SK-N-SH treated with all-trans-retinoic acid at 6 μM for 48 hours (cell line): ENCODE data around the gene SLC13A3.

Experiments
- ARNTL ChIP-seq: fragments of 450-650 bp; formaldehyde crosslinking; IDR thresholded peaks from 2 replicates; pipeline ENCODE4 v1.5.0; 2020; ENCODE audit warnings: low read depth, mild to moderate bottlenecking, moderate library complexity, borderline replicate concordance
- BACH2 ChIP-seq: fragments of 250-450 bp; sonication (Bioruptor Pico); IDR thresholded peaks from 2 replicates; pipeline ENCODE4 v1.9.0; 2021; ENCODE audit warnings: mild to moderate bottlenecking, borderline replicate concordance
- ESRRG ChIP-seq: fragments of 250-450 bp; sonication (Bioruptor Pico); IDR thresholded peaks from 2 replicates; pipeline ENCODE4 v1.6.1; 2021; ENCODE audit warnings: mild to moderate bottlenecking
- ISL1 ChIP-seq: fragments of 250-450 bp; sonication (Bioruptor Pico); IDR thresholded peaks from 2 replicates; pipeline ENCODE4 v2.1.2; 2022; ENCODE audit warnings: mild to moderate bottlenecking, moderate library complexity
- POU6F1 ChIP-seq: fragments of 250-450 bp; sonication (Bioruptor Pico); IDR thresholded peaks from 2 replicates; pipeline ENCODE4 v1.8.0; 2021; ENCODE audit warnings: low read depth, mild to moderate bottlenecking, moderate library complexity, borderline replicate concordance
- PPARA ChIP-seq: fragments of 250-450 bp; sonication (Bioruptor Pico); IDR thresholded peaks from 2 replicates; pipeline ENCODE4 v1.5.0; 2020; ENCODE audit warnings: mild to moderate bottlenecking, borderline replicate concordance
- TOX ChIP-seq: fragments of 250-450 bp; sonication (Bioruptor Pico); IDR thresholded peaks from 2 replicates; pipeline ENCODE4 v1.8.0; 2021; ENCODE audit warnings: mild to moderate bottlenecking, moderate library complexity, borderline replicate concordance
- ZC3H10 ChIP-seq: fragments of 250-450 bp; sonication (Bioruptor Pico); IDR thresholded peaks from 2 replicates; pipeline ENCODE4 v1.5.1; 2021; ENCODE audit warnings: mild to moderate bottlenecking, moderate library complexity
- ZFP3 ChIP-seq: fragments of 250-450 bp; sonication (Bioruptor Pico); IDR thresholded peaks from 2 replicates; pipeline ENCODE4 v1.5.0; 2020; ENCODE audit warnings: mild to moderate bottlenecking, moderate library complexity
- ZFP30 ChIP-seq: fragments of 450-650 bp; formaldehyde crosslinking; IDR thresholded peaks from 2 replicates; pipeline ENCODE4 v1.5.0; 2022; ENCODE audit warnings: mild to moderate bottlenecking, moderate library complexity
- ZNF8 ChIP-seq: fragments of 450-650 bp; formaldehyde crosslinking; IDR thresholded peaks from 2 replicates; pipeline ENCODE4 v1.5.0; 2020; ENCODE audit warnings: mild to moderate bottlenecking, moderate library complexity
- TF ChIP-seq, protein P1 (sequence below): fragments of 250-450 bp; sonication (Bioruptor Pico); IDR thresholded peaks from 2 replicates; pipeline ENCODE4 v1.8.0; 2020; ENCODE audit warnings: mild to moderate bottlenecking, moderate library complexity, borderline replicate concordance
- TF ChIP-seq, protein P2 (sequence below): fragments of 250-450 bp; sonication (Bioruptor Pico); IDR thresholded peaks from 2 replicates; pipeline ENCODE4 v1.5.1; 2021; ENCODE audit warnings: mild to moderate bottlenecking, moderate library complexity

- no peak for TF ChIP-seq TOX (CRISPR knock-in tag)
- TF ChIP-seq, protein P1, sequence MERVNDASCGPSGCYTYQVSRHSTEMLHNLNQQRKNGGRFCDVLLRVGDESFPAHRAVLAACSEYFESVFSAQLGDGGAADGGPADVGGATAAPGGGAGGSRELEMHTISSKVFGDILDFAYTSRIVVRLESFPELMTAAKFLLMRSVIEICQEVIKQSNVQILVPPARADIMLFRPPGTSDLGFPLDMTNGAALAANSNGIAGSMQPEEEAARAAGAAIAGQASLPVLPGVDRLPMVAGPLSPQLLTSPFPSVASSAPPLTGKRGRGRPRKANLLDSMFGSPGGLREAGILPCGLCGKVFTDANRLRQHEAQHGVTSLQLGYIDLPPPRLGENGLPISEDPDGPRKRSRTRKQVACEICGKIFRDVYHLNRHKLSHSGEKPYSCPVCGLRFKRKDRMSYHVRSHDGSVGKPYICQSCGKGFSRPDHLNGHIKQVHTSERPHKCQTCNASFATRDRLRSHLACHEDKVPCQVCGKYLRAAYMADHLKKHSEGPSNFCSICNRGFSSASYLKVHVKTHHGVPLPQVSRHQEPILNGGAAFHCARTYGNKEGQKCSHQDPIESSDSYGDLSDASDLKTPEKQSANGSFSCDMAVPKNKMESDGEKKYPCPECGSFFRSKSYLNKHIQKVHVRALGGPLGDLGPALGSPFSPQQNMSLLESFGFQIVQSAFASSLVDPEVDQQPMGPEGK, result no peak
- no peak for TF ChIP-seq ZFP3 (CRISPR knock-in tag)
- no peak for TF ChIP-seq BACH2 (CRISPR knock-in tag)
- no peak for TF ChIP-seq ZFP30 (CRISPR knock-in tag)
- TF ChIP-seq ESRRG, result no peak
- TF ChIP-seq POU6F1 (CRISPR knock-in tag), result no peak
- TF ChIP-seq ZNF8 (CRISPR knock-in tag), result no peak
- no peak for TF ChIP-seq ISL1
- no peak for TF ChIP-seq PPARA
- TF ChIP-seq ZC3H10 (CRISPR knock-in tag), result no peak
- no peak for TF ChIP-seq ARNTL
- TF ChIP-seq, protein P2, sequence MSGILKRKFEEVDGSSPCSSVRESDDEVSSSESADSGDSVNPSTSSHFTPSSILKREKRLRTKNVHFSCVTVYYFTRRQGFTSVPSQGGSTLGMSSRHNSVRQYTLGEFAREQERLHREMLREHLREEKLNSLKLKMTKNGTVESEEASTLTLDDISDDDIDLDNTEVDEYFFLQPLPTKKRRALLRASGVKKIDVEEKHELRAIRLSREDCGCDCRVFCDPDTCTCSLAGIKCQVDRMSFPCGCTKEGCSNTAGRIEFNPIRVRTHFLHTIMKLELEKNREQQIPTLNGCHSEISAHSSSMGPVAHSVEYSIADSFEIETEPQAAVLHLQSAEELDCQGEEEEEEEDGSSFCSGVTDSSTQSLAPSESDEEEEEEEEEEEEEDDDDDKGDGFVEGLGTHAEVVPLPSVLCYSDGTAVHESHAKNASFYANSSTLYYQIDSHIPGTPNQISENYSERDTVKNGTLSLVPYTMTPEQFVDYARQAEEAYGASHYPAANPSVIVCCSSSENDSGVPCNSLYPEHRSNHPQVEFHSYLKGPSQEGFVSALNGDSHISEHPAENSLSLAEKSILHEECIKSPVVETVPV (CRISPR knock-in tag), result no peak
Observed at GRCh38 chr20:46569961-46570360, 81.3 kb downstream of the SLC13A3 start.
